Measurements from ENCODE around the gene UMODL1.

The UMODL1 gene

GRCh38 chr21:42190486-42190863 lies 119.4 kb downstream of the UMODL1 start:
- no peak for DNase-seq (ENCODE audit: low read depth)

- no peak for DNase-seq (ENCODE audit: low read depth)
These were observed 119.9 kb downstream of the UMODL1 start for GRCh38 chr21:42191064-42191463.

- no peak for DNase-seq (ENCODE audit: low read depth)
These were observed 120.8 kb downstream of the UMODL1 start for GRCh38 chr21:42191696-42192595.

Measured in CMK (cell line).